HG02884 (cell line): ENCODE data around the gene EN1.

Source experiments
- ATAC-seq: cut with Tn5 transposase; IDR thresholded peaks from one replicate; pipeline ENCODE4 v1.9.1; 2021; ENCODE audit warnings: mild to moderate bottlenecking, moderate library complexity; ENCODE audit not compliant: unreplicated experiment

EN1 gene

GRCh38 chr2:118856330-118856977 lies 9.0 kb upstream of the EN1 start:
- ATAC-seq = no peak

- peak; percentile 93 for ATAC-seq
Observed at GRCh38 chr2:118855451-118856279, 8.2 kb upstream of the EN1 start.

- no peak for ATAC-seq
Observed at GRCh38 chr2:118854507-118855345, 7.3 kb upstream of the EN1 start.

- no peak for ATAC-seq
Observed at GRCh38 chr2:118853651-118854291, 6.3 kb upstream of the EN1 start.

- ATAC-seq = no peak
Observed at GRCh38 chr2:118853129-118853640, 5.7 kb upstream of the EN1 start.

GRCh38 chr2:118852605-118853128 lies 5.2 kb upstream of the EN1 start:
- no peak for ATAC-seq

GRCh38 chr2:118851650-118852049 lies 4.2 kb upstream of the EN1 start:
- no peak for ATAC-seq

- ATAC-seq = no peak
Observed at GRCh38 chr2:118850901-118851415, 3.5 kb upstream of the EN1 start.

GRCh38 chr2:118850168-118850900 lies 2.9 kb upstream of the EN1 start:
- no peak for ATAC-seq

GRCh38 chr2:118849226-118850167 lies 2.0 kb upstream of the EN1 start:
- ATAC-seq = no peak

GRCh38 chr2:118848381-118849225 lies 1.2 kb upstream of the EN1 start:
- no peak for ATAC-seq

GRCh38 chr2:118847762-118848172 lies 319 bp upstream of the EN1 start:
- ATAC-seq = no peak

GRCh38 chr2:118846442-118846952 lies 951 bp downstream of the EN1 start:
- no peak for ATAC-seq

GRCh38 chr2:118845522-118846441 lies 1.7 kb downstream of the EN1 start:
- no peak for ATAC-seq

- ATAC-seq = no peak
Observed at GRCh38 chr2:118845005-118845521, 2.4 kb downstream of the EN1 start.
